ENCODE data around the gene GTF3C2. TPM values are rescaled to one million over a fixed set of nuclear protein-coding genes. Genes with fewer than 3 reads are reported as not detected.

Gene GTF3C2
- total RNA-seq, 6 donors from 2014 or later, result 43.9 to 104 (median 48.9) TPM

- WGBS, 2 donors, result 92 to 95% methylated on average over 3 of the region's 3 CpGs
- peaks cover 0 to 14% (median 4%) of the 10 kb centered on the region in 4 donors for H3K27me3 ChIP-seq
- peaks cover 3 to 14% (median 11%) of the 10 kb centered on the region in 4 donors for H3K4me1 ChIP-seq
- no peaks in the 10 kb centered on the region for H3K9me3 ChIP-seq
- no peak for DNase-seq
- no peak overlapping the region for H3K4me3 ChIP-seq
- H3K36me3 ChIP-seq, result peaks cover 0 to 47% (median 3%) of the 10 kb centered on the region in 4 donors
- no peak for ATAC-seq (ENCODE audit: low FRiP score in 2 of 2)
- TF ChIP-seq POLR2AphosphoS5 (IDR thresholded peaks at IDR 0.05) (no peak), POLR2A (IDR thresholded peaks at IDR 0.05) (no peak), EP300 (IDR thresholded peaks at IDR 0.05) (no peak)
- TF ChIP-seq, protein P1, sequence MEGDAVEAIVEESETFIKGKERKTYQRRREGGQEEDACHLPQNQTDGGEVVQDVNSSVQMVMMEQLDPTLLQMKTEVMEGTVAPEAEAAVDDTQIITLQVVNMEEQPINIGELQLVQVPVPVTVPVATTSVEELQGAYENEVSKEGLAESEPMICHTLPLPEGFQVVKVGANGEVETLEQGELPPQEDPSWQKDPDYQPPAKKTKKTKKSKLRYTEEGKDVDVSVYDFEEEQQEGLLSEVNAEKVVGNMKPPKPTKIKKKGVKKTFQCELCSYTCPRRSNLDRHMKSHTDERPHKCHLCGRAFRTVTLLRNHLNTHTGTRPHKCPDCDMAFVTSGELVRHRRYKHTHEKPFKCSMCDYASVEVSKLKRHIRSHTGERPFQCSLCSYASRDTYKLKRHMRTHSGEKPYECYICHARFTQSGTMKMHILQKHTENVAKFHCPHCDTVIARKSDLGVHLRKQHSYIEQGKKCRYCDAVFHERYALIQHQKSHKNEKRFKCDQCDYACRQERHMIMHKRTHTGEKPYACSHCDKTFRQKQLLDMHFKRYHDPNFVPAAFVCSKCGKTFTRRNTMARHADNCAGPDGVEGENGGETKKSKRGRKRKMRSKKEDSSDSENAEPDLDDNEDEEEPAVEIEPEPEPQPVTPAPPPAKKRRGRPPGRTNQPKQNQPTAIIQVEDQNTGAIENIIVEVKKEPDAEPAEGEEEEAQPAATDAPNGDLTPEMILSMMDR (IDR thresholded peaks at IDR 0.05), result no peak
- no peak overlapping the region for H3K27ac ChIP-seq
These were observed 44.4 kb downstream of the GTF3C2 start for GRCh38 chr2:27312152-27312551.

GRCh38 chr2:27309651-27310050, 46.9 kb downstream of the GTF3C2 start:
- no peak overlapping the region for H3K27ac ChIP-seq
- TF ChIP-seq EP300 (IDR thresholded peaks at IDR 0.05) (no peak), POLR2AphosphoS5 (IDR thresholded peaks at IDR 0.05) (no peak), POLR2A (IDR thresholded peaks at IDR 0.05) (no peak)
- TF ChIP-seq, protein P1 (IDR thresholded peaks at IDR 0.05), result no peak
- peaks cover 0 to 28% (median 3%) of the 10 kb centered on the region in 4 donors for H3K36me3 ChIP-seq
- H3K9me3 ChIP-seq, result no peaks in the 10 kb centered on the region
- 94% methylated on average over 6 of the region's 6 CpGs for WGBS, 2 donors
- ATAC-seq (ENCODE audit: low FRiP score in 2 of 2) (no peak), DNase-seq (no peak)
- H3K4me3 ChIP-seq, result no peak overlapping the region
- H3K27me3 ChIP-seq, result peaks cover 0 to 27% (median 14%) of the 10 kb centered on the region in 4 donors
- peaks cover 15 to 23% (median 21%) of the 10 kb centered on the region in 4 donors for H3K4me1 ChIP-seq

GRCh38 chr2:27308359-27308881, 48.1 kb downstream of the GTF3C2 start, which contains the start of gene UCN:
TSS of gene UCN (minus strand) at chr2:27308445. CDS start at chr2:27307895, 550 bp downstream.
- no peak for ATAC-seq (ENCODE audit: low FRiP score in 2 of 2)
- H3K4me1 ChIP-seq, result peaks cover 15 to 23% (median 21%) of the 10 kb centered on the region in 4 donors
- no peak within 1 kb of the TSS for H3K27ac ChIP-seq
- no peak within 1 kb of the TSS for H3K4me3 ChIP-seq
- 55 to 67% methylated on average over 4 to 25 of the region's 25 CpGs for WGBS, 2 donors
- H3K9me3 ChIP-seq, result no peaks in the 10 kb centered on the region
- peaks cover 0 to 27% (median 15%) of the 10 kb centered on the region in 4 donors for H3K27me3 ChIP-seq
- TF ChIP-seq POLR2AphosphoS5 (IDR thresholded peaks at IDR 0.05) (no peak), POLR2A (IDR thresholded peaks at IDR 0.05) (no peak), EP300 (IDR thresholded peaks at IDR 0.05) (no peak)
- peak in 1 of 2 donors; percentile 80 for DNase-seq
- peaks cover 0 to 28% (median 3%) of the 10 kb centered on the region in 4 donors for H3K36me3 ChIP-seq

GRCh38 chr2:27307545-27308358, 48.8 kb downstream of the GTF3C2 start:
- H3K27ac ChIP-seq, result no peak overlapping the region
- H3K4me1 ChIP-seq, result peaks cover 20 to 28% (median 24%) of the 10 kb centered on the region in 4 donors
- H3K9me3 ChIP-seq, result no peaks in the 10 kb centered on the region
- WGBS, 2 donors, result 8 to 21% methylated on average over 14 to 57 of the region's 75 CpGs
- H3K4me3 ChIP-seq, result no peak overlapping the region
- peaks cover 0 to 27% (median 15%) of the 10 kb centered on the region in 4 donors for H3K27me3 ChIP-seq
- H3K36me3 ChIP-seq, result peaks cover 0 to 28% (median 3%) of the 10 kb centered on the region in 4 donors
- ATAC-seq (ENCODE audit: low FRiP score in 2 of 2) (no peak), DNase-seq (peak in 1 of 2 donors; percentile 80)
- TF ChIP-seq POLR2AphosphoS5 (IDR thresholded peaks at IDR 0.05) (no peak), EP300 (IDR thresholded peaks at IDR 0.05) (no peak), POLR2A (IDR thresholded peaks at IDR 0.05) (no peak)
- TF ChIP-seq, protein P1 (IDR thresholded peaks at IDR 0.05), result no peak

- Histone ChIP-seq H3K4me3 (no peak overlapping the region), H3K27me3 (peaks cover 0 to 27% (median 15%) of the 10 kb centered on the region in 4 donors)
- WGBS, 2 donors, result 14 to 16% methylated on average over 3 to 13 of the region's 14 CpGs
These were observed 49.3 kb downstream of the GTF3C2 start for GRCh38 chr2:27307287-27307544.

More at GRCh38 chr2:27307287-27307544, 49.3 kb downstream of the GTF3C2 start:
- Histone ChIP-seq H3K27ac (no peak overlapping the region), H3K9me3 (no peaks in the 10 kb centered on the region), H3K36me3 (peaks cover 0 to 28% (median 3%) of the 10 kb centered on the region in 4 donors), H3K4me1 (peaks cover 20 to 31% (median 24%) of the 10 kb centered on the region in 4 donors)
- TF ChIP-seq, protein P1 (IDR thresholded peaks at IDR 0.05), result no peak
- TF ChIP-seq EP300 (IDR thresholded peaks at IDR 0.05) (no peak), POLR2AphosphoS5 (IDR thresholded peaks at IDR 0.05) (no peak)
- no peak for ATAC-seq (ENCODE audit: low FRiP score in 2 of 2)
- DNase-seq, result no peak
